GM18909 (cell line): ENCODE data around the gene ARHGAP23.

ENCODE experiments used
- ATAC-seq: cut with Tn5 transposase; IDR thresholded peaks from one replicate; pipeline ENCODE4 v1.9.1; 2021; ENCODE audit warnings: mild to moderate bottlenecking; ENCODE audit not compliant: unreplicated experiment, poor library complexity

The ARHGAP23 gene

DNA sequence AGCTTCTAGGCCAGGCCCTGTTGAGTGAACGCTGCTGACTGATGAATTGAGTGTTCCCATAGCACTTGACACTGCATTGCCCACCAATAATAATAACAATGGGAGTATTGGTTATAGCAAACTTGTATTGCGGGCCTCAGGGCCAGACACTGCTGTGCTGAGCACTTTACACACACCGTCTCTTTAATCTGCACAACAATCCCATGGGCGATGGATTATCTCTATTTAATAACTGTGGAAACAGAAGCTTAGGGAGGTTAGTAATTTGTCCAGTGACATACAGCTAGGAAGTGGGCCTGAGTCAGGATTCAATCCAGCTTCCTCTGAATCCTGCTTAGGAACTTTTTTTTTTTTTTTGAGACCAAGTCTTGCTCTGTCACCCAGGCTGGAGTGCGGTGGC, 11.2 kb downstream of the ARHGAP23 start:
- no peak for ATAC-seq

DNA sequence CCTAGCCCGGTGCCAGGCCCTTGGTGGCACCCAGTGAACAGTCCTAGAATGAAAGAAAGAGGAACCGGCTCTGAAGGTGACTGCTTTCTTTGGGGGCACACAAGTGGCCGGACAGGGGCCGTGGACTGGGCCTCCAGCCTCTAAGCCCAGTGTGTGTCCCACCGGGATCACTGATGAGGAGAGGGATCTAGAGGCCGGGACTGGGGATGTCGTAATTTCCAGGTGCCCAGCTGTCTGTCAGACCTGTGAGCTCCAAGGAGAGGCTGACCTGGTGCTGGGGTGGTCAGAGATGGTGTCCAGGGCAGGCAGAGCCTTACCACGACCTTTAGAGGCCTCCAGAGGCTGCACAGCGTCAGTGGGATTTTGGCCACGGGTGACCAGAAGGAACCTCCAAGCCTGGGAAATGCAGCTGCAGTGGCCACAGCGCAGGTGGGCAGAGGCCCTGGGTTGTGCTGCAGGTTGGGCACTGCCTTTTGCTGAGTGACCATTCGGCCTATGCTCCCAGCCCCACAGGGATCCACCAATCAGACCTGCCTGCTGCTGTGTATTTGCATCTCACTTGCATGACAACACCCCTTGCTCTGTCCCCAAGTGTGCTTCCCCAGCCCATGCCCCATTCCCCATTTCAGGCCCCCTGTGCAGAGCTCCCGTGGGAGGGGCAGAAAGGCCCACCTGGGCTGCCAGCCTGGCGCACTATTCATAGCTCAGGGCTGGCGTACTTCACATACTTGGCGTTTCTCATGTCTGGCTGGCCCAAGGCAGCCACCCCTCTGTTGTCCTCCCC, 12.5 kb downstream of the ARHGAP23 start:
- no peak for ATAC-seq

DNA sequence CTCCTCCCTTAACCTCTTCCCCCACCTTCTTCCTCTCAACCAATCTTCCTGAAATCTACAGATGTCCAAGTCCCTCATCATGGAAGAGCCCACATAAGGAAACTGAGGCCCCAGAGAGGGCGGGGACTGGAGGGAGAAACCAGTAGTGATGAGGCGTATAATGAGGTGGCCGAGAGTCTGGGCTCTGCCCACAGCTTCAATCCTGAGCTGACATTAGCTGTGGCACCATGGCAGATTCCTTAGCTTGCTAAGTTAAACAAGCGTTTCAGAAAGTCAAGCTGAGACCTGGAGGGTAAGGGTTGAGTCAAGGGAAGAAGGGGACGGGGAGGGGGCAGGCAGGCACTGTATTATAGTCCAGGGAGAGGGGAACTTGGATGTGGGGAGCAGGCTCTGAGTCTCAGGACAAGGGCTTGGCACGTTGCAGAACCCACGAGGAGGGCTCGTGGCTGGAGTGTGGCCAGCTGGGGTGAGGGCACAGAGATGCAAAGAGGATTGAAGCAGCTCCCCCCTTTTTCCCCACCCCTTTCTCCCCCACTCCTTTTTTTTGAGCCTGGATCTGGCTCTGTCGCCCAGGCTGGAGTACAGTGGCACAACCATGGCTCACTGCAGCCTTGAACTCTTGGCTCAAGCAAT, 13.3 kb downstream of the ARHGAP23 start:
- no peak for ATAC-seq

DNA sequence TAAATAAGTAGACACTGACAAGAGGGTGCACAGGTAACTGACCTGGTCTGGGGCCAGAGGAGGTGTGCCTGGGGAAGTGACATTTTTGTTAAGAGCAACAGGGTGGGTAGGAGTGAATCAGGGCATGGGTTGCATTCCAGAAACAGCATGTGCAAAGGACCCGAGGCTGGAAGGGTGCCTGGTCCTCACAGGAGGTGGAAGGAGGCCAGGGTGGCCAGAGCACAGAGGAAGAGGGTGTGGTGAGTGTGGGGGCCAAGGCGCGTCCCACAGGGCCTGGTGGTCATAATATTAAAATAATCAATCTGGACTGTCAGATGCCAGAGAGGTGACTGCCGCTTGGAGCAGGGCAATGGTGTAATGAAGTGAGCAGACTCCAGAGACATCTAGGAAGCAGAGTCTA, 14.3 kb downstream of the ARHGAP23 start:
- no peak for ATAC-seq

DNA sequence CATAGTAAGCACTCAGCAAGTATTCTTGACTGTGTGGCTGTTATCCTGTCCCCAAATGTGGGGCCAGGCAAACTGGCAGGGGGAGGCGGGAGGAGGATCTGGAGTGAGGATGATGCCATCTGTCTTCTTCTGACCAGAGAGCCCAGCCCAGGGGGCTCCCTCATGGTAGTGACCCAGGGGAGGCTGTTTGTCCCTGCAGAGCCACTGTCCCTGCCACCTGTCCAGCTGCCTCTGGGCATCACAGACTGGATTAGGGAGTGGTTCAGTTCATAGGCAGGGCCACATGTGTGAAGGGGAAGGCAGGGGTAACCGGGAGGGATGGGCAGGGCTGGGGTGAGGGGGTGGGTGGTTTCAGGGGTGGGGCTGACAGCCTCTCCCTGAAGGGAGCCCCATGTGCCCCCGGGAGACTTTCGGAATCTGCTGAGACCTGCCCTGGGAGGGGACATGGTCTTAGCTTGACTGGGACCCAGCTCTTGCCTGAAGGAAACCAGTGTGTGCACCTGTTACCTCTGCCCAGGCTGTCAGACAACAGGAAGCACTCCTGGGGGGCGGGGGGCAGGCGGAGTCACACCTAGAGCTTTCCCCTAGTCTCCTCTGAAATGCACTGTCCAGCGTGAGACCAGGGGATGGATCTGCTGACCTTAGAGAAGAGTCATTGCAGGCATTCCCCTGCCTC, 15.2 kb downstream of the ARHGAP23 start:
- ATAC-seq = no peak

DNA sequence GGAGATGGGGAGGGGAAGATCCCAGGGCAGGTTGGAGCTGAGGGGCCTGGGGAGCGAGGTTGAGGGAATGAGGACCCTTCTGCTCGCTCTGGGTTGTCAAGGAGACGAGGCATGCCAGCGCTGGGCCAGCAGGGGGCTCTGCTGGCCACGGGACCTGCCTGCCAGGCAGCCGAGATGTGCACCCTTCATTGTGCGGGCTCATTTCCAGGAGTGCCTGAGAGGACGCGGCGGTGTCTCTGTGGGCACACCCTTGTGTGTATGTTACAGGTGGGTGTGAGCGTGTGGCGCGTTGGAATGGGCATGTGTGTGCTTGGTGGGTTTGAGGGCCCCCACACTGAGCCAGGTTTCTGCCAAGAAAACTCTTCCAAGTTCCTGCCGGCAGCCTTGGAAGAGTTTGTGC, 15.9 kb downstream of the ARHGAP23 start:
- no peak for ATAC-seq

DNA sequence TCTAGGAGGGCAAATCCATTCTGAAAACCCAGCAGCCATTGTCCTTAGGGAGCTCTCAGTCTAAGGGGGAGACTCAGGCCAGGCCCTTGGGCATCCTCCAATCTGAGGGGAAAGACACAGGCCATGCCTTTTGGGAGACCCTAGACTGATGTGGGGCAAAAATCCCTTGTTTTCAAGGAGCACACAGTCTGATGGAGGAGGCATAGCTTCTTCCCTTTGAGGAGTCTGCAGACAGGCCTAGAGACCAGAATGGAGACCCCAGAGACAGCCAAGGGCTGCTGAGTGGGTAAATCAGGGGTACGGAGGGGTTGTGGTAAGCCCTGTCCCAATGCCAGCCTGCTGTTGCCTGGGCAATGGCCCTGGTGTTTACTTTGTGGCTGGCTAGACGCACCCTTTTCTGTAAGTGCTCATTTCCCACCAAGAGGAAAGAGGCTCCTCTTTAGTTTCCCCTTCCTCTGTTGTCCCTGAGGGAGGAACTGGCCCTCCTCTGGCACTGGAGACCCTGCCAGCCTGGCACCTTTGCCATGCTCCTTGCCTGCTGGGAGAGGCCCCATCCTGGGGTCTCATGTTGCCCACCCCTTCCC, 19.3 kb downstream of the ARHGAP23 start:
- ATAC-seq = no peak

DNA sequence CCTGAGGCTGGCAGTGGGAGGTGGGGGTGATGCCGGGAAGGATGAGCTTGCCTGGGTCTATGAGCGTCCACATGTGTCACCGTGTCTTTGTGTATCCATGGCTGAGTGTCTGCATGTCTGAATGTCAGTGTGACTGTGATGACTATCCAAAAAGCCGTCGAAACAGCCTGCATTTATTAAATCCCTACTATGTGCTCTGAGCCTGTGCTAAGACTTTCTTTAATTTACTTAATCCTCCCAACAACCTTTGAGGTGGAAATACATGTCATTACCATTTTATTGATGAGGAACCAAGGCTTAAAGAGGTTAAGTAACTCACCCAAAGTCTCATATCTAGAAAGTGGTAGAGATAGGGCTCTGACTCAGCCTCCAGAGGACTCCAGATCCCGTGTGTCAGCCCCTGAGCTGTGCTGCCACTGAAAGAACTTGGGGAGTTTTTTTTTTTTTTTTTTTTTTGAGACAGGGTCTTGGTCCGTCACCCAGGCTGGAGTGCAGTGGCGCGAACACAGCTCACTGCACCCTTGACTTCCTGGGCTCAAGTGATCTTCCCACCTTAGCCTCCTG, 20.0 kb downstream of the ARHGAP23 start:
- ATAC-seq = no peak

DNA sequence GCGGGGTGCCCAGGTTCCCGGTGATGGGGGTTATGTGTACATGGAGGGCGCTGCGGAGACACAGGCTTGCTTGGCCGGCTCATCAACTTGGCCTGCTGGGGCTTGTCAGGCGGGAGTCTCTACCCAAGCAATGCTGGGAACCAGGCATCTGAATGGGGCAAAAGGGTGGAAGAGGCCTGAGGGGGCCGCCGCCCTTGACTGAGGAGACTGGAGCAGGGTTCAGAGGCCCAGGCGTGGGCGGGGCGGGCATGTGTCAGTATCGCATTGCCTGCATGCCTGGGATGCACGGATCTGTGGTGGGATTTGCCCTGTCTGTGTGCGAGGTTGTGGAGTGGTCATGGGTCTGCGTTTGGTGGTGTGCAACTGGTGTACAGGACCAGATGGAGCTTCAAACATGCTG, 21.1 kb downstream of the ARHGAP23 start:
- no peak for ATAC-seq

DNA sequence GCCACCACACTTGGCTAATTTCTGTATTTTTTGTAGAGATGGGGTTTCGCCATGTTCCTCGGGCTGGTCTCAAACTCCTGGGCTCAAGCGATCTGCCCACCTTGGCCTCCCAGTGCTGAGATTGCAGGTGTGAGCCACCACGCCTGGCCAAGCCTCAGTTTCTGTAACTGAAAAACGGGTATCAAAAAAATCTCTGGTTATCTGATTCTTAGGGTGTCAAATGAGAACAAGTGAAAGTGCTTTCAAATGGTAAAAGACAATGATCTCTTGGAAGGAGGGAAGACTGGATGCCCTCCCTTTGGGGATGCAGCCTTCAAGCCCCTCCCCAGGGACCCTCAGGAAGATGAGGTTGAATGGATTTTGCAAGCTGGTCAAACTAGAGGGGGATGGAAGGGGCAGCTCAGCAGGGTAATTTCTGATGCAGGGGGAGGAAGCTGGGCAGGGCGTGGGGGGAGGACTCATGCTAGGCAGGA, 22.3 kb downstream of the ARHGAP23 start:
- no peak for ATAC-seq

DNA sequence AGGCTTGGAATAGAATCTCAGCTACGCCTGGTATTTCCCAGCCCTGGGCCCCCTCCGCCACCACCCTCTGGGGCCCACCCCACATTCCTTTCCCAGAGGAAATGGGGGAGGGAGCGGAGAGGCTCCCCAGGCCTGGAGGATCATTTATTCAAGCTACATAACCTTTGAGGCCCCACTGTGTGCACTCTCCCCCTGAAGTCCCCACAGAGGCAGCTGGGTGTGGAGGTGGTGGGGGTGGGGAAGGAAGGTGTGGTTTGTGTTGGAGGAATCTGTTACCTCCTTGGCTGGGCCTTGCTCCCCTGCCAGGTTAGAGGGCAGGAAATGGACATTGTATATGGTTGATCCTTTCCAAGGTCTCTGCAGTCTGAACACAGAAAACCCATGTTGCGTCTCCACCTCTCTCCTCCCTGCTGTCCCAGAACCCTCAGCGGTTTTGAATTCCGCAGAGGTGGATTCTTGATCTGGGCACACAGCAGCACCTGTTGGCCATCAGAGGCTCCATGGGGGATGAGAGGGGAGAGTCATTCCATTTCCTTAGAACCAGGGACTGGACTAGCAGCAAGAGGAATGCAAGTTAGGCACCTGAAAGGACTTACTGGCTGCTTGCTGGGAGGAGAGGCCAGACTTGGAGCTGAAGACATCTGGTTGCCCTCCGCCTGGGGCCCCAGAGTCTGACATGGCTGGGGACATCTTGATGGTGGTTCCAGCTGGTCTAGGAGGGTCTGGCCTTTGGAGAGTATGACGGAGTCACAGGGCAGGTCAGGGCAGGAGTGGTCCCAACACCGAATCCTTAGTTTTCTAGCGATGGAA, 23.0 kb downstream of the ARHGAP23 start:
- ATAC-seq = no peak

DNA sequence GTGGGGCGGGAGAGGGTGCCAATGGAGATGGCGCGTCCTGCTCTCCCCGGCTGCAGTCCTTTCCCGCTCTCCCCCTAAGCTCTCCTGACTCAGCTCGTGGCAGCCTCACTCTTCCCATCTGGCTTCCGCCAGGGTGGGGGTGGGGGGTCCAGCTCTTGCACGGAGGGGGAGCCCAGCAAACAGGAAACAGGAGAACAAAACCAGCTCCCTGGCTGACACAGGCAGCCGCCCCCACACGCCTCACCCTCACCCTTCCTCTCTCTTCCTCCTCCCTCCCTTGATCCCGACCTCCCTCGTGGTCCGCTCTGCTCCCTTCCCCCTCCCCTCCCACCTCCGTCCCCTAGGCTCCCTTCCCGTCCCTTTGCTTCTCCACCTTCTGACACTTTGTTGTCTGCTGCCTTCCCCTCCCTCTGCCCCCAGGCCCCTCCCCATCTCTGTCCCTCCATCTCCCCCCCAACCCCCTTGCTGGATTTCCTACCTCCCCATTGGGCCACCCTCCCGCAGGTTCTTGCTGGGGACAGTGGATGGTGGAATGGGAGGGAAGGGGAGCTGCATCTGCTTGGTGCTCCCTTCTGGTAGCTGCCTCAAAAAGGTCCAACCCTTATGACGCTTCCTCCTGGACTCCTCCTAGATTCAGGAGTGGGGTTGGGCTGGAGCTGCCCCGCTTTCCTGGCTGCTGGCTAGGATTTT, 23.7 kb downstream of the ARHGAP23 start:
- ATAC-seq = no peak

DNA sequence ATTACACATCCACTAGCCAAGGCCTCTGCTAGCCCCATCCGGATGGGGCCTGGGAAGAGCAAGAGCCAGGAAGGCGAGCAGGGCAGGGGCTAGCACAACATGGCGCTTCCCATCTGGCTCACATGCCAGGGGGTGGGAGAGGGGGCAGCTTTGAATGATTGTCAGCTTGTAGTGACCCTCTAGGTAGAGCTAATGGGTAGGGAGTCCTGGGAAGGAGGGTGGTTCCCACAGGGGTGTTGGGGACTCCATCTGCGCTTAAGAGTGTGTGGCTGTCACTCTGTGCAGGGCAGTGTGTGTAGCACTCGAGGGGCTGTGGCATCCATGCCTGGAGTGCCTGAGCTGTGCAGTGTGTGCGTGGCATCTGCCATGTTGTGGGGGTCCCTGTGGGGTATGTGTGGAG, 24.5 kb downstream of the ARHGAP23 start:
- no peak for ATAC-seq

DNA sequence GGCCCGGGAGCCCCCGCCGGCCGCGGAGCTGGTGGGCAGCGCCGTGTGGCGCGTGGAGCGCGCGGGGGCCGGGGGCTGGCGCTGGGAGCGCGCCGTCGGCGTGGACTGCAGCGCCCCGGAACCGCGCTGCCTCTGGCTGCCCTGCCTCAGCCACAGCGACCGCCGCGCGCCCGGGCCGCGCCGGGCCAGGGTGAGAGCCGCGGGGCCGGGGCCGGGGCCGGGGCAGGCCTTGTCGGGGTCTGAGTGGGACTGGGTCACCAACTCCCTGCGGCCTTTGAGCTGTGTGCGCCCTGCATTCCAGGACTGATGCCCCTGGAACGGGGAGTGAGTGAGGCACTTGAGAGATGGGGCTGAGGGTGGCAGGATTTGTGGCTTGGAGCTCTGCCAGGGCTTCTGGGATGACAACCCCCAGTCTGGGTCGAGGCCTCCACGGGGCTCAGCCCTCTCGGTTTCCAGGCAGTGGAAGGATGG, 25.7 kb downstream of the ARHGAP23 start:
- ATAC-seq = no peak

DNA sequence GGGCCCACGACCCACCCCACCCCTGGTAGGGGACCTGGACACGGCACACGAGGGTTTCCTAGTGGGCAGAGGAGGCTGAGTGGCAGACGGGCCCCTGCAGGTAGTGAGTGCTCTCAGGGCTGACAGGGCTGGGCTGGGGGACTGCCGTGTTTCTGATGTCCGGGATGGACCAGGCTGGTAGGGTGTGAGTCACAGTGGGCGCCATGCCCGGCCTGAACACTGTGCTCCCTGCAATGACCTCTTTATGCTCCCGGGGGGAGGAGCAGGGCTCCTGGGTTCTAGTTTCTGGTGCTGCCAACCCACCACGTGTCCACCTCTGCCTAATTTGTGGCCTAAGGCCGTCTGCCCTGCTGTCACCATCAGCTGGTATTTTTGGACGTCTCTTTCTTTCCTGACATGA, 26.3 kb downstream of the ARHGAP23 start:
- ATAC-seq = no peak

DNA sequence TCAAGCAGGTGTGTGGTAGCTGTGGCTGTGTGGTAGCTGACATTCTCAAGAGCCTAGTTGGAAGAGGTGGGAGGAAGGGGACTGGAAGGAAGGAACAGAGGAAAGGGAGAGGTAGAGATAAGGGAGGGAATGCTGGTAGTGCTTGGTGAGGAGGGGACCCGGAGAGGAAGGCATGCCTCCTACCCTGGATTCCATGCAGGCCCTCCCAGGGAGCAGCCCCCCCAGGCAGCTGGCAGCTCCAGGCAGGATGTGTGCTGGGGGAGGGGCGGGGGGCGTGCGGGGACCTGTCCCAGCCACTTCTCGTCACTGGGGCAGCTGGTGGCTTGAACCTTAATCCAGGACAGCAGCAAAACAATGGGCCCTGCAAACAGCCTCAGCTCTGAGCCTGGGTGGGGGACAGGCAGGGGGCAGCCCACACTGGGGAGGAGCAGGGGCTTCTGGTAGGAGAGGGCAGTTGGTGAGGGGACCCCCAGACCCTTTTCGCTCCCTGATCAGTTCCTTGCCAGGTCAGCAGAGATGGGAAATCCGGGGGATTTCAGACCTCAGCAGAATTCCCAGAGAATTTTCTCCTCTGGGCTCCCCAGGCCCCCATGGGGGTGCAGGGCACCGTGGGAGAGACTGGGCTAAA, 27.1 kb downstream of the ARHGAP23 start:
- no peak for ATAC-seq

DNA sequence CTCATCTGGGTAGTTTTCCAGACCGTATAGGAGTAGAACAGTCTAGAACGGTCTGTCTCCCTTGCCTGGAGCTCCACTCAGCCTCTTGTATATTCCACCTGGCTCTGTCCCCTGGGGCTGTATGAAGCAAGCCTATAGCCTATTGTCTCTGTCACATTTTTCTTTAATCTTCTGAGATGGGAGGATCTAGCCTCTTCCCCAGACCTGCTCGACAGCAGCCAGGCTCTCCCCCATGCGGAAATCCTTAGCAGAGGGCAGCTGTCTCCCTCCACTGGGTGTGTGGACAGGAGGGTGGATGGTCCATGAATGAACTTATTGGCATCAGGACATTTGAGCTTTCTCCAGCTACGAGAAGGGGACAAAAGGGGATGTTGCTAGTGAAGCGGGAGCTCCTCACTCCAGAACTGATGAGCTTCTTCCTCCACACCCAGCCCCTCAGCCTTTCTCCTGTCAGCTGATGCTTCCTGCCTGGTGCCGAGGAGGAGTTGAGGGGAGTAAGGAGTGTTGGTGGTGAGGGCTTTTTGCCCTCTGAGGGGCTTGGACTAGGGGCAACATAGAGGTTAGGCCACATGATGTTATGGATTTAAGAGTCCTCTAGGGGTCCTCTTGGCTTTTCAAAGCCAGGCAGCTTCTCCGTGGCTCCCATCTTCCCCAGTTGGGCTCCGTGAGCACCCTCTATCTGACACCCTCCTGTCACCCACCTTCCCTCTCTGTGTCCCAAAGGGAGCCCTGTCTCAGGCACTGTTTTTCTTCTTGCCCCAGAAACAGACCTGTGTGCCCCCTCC, 28.0 kb downstream of the ARHGAP23 start:
- ATAC-seq = no peak
